Measurements from ENCODE around the gene NOXO1.
"Not testable (repeated sequence)": the region's sequence is repeated elsewhere in the genome, so short reads cannot be mapped to it uniquely, and the experiment has no call there.

The NOXO1 gene

GRCh38 chr16:1974157-1975070 is 6.9 kb downstream of the NOXO1 start:
- Mint-ChIP-seq H3K27me3 (peaks cover 5% of the 10 kb centered on the region), H3K36me3 (peaks cover 30% of the 10 kb centered on the region), H3K4me3 (peak overlapping the region; percentile 50), H3K4me1 (peaks cover 15% of the 10 kb centered on the region), H3K27ac (no peak overlapping the region), H3K9me3 (no peaks in the 10 kb centered on the region)
- DNase-seq (ENCODE audit: low spot score in 2 of 2): no peak
- ATAC-seq (ENCODE audit: low read depth): no peak

GRCh38 chr16:1973461-1974156 is 7.7 kb downstream of the NOXO1 start:
- ATAC-seq (ENCODE audit: low read depth): no peak
- H3K27me3 Mint-ChIP-seq: peaks cover 5% of the 10 kb centered on the region
- H3K4me3 Mint-ChIP-seq: no peak overlapping the region
- H3K36me3 Mint-ChIP-seq: peaks cover 27% of the 10 kb centered on the region
- peak overlapping the region; percentile 77 for H3K27ac Mint-ChIP-seq
- no peak for DNase-seq (ENCODE audit: low spot score in 2 of 2)
- no peaks in the 10 kb centered on the region for H3K9me3 Mint-ChIP-seq
- peaks cover 15% of the 10 kb centered on the region for H3K4me1 Mint-ChIP-seq

- Mint-ChIP-seq H3K4me1 (peaks cover 15% of the 10 kb centered on the region), H3K36me3 (peaks cover 22% of the 10 kb centered on the region), H3K4me3 (peak overlapping the region; percentile 94), H3K9me3 (no peaks in the 10 kb centered on the region), H3K27me3 (peaks cover 4% of the 10 kb centered on the region), H3K27ac (peak overlapping the region; percentile 95)
- ATAC-seq (ENCODE audit: low read depth): no peak
- peak in 1 of 2 donors; percentile 18 for DNase-seq (ENCODE audit: low spot score in 2 of 2)
Observed at GRCh38 chr16:1972490-1972877, 8.8 kb downstream of the NOXO1 start.

- ATAC-seq (ENCODE audit: low read depth) (peak; percentile 98), DNase-seq (ENCODE audit: low spot score in 2 of 2) (peak; percentile 96 to 99)
- Mint-ChIP-seq H3K4me3 (peak within 1 kb of the TSS; percentile 94), H3K4me1 (peaks cover 15% of the 10 kb centered on the region), H3K27ac (peak within 1 kb of the TSS; percentile 95), H3K9me3 (no peaks in the 10 kb centered on the region), H3K36me3 (peaks cover 18% of the 10 kb centered on the region), H3K27me3 (peaks cover 4% of the 10 kb centered on the region)
Observed at GRCh38 chr16:1971796-1972489, 9.3 kb downstream of the NOXO1 start, which contains the start of gene TBL3. TBL3 (plus strand) TSS chr16:1972053; CDS start chr16:1972165, 112 bp downstream.

- Mint-ChIP-seq H3K36me3 (peaks cover 8% of the 10 kb centered on the region), H3K27ac (no peak overlapping the region), H3K4me3 (no peak overlapping the region), H3K27me3 (peaks cover 3% of the 10 kb centered on the region), H3K4me1 (peaks cover 27% of the 10 kb centered on the region), H3K9me3 (no peaks in the 10 kb centered on the region)
- no peak for ATAC-seq (ENCODE audit: low read depth)
- DNase-seq (ENCODE audit: low spot score in 2 of 2): no peak
Observed at GRCh38 chr16:1968146-1968953, 12.9 kb downstream of the NOXO1 start.

GRCh38 chr16:1966460-1966859 is 14.8 kb downstream of the NOXO1 start, which contains the start of gene RNF151:
RNF151 (plus strand) TSS chr16:1966856; CDS start chr16:1966882, 26 bp downstream.
- H3K27me3 Mint-ChIP-seq: no peaks in the 10 kb centered on the region
- H3K4me1 Mint-ChIP-seq: peaks cover 26% of the 10 kb centered on the region
- H3K36me3 Mint-ChIP-seq: peaks cover 9% of the 10 kb centered on the region
- H3K4me3 Mint-ChIP-seq: peak within 1 kb of the TSS; percentile 95
- DNase-seq (ENCODE audit: low spot score in 2 of 2) (no peak), ATAC-seq (ENCODE audit: low read depth) (no peak)
- no peaks in the 10 kb centered on the region for H3K9me3 Mint-ChIP-seq
- H3K27ac Mint-ChIP-seq: peak within 1 kb of the TSS; percentile 99

- Mint-ChIP-seq H3K9me3 (no peaks in the 10 kb centered on the region), H3K4me1 (peaks cover 29% of the 10 kb centered on the region), H3K27ac (peak overlapping the region; percentile 99), H3K4me3 (peak overlapping the region; percentile 95), H3K27me3 (no peaks in the 10 kb centered on the region), H3K36me3 (peaks cover 9% of the 10 kb centered on the region)
- ATAC-seq (ENCODE audit: low read depth) (no peak), DNase-seq (ENCODE audit: low spot score in 2 of 2) (no peak)
Observed at GRCh38 chr16:1965396-1966001, 15.8 kb downstream of the NOXO1 start.

GRCh38 chr16:1964506-1965395 is 16.5 kb downstream of the NOXO1 start, which contains the start of gene RPS2:
RPS2 (minus strand) TSS chr16:1964826; CDS start chr16:1964625, 201 bp downstream.
- no peaks in the 10 kb centered on the region for H3K27me3 Mint-ChIP-seq
- no peaks in the 10 kb centered on the region for H3K9me3 Mint-ChIP-seq
- peak; percentile 93 for ATAC-seq (ENCODE audit: low read depth)
- peak within 1 kb of the TSS; percentile 99 for H3K27ac Mint-ChIP-seq
- peak; percentile 99 for DNase-seq (ENCODE audit: low spot score in 2 of 2)
- peak within 1 kb of the TSS; percentile 95 for H3K4me3 Mint-ChIP-seq
- peaks cover 33% of the 10 kb centered on the region for H3K4me1 Mint-ChIP-seq
- peaks cover 9% of the 10 kb centered on the region for H3K36me3 Mint-ChIP-seq

- peak overlapping the region; percentile 95 for H3K4me3 Mint-ChIP-seq
- H3K27ac Mint-ChIP-seq: peak overlapping the region; percentile 99
- no peak for DNase-seq (ENCODE audit: low spot score in 2 of 2)
- ATAC-seq (ENCODE audit: low read depth): no peak
- peaks cover 37% of the 10 kb centered on the region for H3K4me1 Mint-ChIP-seq
- no peaks in the 10 kb centered on the region for H3K9me3 Mint-ChIP-seq
- no peaks in the 10 kb centered on the region for H3K27me3 Mint-ChIP-seq
- peaks cover 9% of the 10 kb centered on the region for H3K36me3 Mint-ChIP-seq
Observed at GRCh38 chr16:1963806-1964505, 17.3 kb downstream of the NOXO1 start.

GRCh38 chr16:1962161-1963153 is 18.8 kb downstream of the NOXO1 start:
- not testable (repeated sequence) for H3K9me3 Mint-ChIP-seq; ATAC-seq (ENCODE audit: low read depth); H3K27me3 Mint-ChIP-seq; DNase-seq (ENCODE audit: low spot score in 2 of 2); H3K36me3 Mint-ChIP-seq
- H3K4me3 Mint-ChIP-seq: peak overlapping the region; percentile 95
- peaks cover 39% of the 10 kb centered on the region for H3K4me1 Mint-ChIP-seq
- H3K27ac Mint-ChIP-seq: peak overlapping the region; percentile 99

GRCh38 chr16:1961651-1962067 is 19.6 kb downstream of the NOXO1 start:
- ATAC-seq (ENCODE audit: low read depth) (no peak), DNase-seq (ENCODE audit: low spot score in 2 of 2) (no peak)
- Mint-ChIP-seq H3K27ac (peak overlapping the region; percentile 99), H3K4me1 (peaks cover 39% of the 10 kb centered on the region), H3K36me3 (peaks cover 9% of the 10 kb centered on the region), H3K27me3 (no peaks in the 10 kb centered on the region), H3K9me3 (no peaks in the 10 kb centered on the region), H3K4me3 (no peak overlapping the region)
